HG02610 (cell line): ENCODE results near the gene PCTP.

ENCODE experiments used
- ATAC-seq: cut with Tn5 transposase; IDR thresholded peaks from one replicate; pipeline ENCODE4 v1.9.1; 2021; ENCODE audit warnings: mild to moderate bottlenecking, moderate library complexity; ENCODE audit not compliant: unreplicated experiment

The PCTP gene

GRCh38 chr17:55785181-55785580 lies 34.3 kb downstream of the PCTP start:
- no peak for ATAC-seq

- ATAC-seq: no peak
These were observed 42.4 kb downstream of the PCTP start for GRCh38 chr17:55793272-55793671.

- ATAC-seq: no peak
These were observed 44.1 kb downstream of the PCTP start for GRCh38 chr17:55794725-55795482.

GRCh38 chr17:55806745-55807495 lies 56.1 kb downstream of the PCTP start:
- no peak for ATAC-seq

GRCh38 chr17:55811536-55811935 lies 60.7 kb downstream of the PCTP start:
- no peak for ATAC-seq

GRCh38 chr17:55812323-55812722 lies 61.5 kb downstream of the PCTP start:
- no peak for ATAC-seq

GRCh38 chr17:55813944-55814343 lies 63.1 kb downstream of the PCTP start:
- ATAC-seq: no peak

- ATAC-seq: no peak
These were observed 63.5 kb downstream of the PCTP start for GRCh38 chr17:55814377-55814776.

- ATAC-seq: no peak
These were observed 65.9 kb downstream of the PCTP start for GRCh38 chr17:55816532-55817396.

- ATAC-seq: no peak
These were observed 66.5 kb downstream of the PCTP start for GRCh38 chr17:55817397-55817709.

GRCh38 chr17:55818026-55818425 lies 67.2 kb downstream of the PCTP start:
- ATAC-seq: no peak

- no peak for ATAC-seq
These were observed 67.9 kb downstream of the PCTP start for GRCh38 chr17:55818451-55819375.

GRCh38 chr17:55820675-55821074 lies 69.8 kb downstream of the PCTP start:
- no peak for ATAC-seq

GRCh38 chr17:55822028-55822427 lies 71.2 kb downstream of the PCTP start:
- no peak for ATAC-seq

GRCh38 chr17:55825213-55825612 lies 74.4 kb downstream of the PCTP start:
- no peak for ATAC-seq
